COLO668 (cell line): Measurements from ENCODE around the gene USP53.
A peak's percentile ranks its signal among the peaks of the same experiment; 100 is the strongest.
"Not testable (repeated sequence)": the region's sequence is repeated elsewhere in the genome, so short reads cannot be mapped to it uniquely, and the experiment has no call there.

Experiments
- DNase-seq: peaks from one replicate; lab custom pipeline; 2025; ENCODE audit not compliant: unreplicated experiment; lab: John Stamatoyannopoulos, UW

Gene USP53

DNA sequence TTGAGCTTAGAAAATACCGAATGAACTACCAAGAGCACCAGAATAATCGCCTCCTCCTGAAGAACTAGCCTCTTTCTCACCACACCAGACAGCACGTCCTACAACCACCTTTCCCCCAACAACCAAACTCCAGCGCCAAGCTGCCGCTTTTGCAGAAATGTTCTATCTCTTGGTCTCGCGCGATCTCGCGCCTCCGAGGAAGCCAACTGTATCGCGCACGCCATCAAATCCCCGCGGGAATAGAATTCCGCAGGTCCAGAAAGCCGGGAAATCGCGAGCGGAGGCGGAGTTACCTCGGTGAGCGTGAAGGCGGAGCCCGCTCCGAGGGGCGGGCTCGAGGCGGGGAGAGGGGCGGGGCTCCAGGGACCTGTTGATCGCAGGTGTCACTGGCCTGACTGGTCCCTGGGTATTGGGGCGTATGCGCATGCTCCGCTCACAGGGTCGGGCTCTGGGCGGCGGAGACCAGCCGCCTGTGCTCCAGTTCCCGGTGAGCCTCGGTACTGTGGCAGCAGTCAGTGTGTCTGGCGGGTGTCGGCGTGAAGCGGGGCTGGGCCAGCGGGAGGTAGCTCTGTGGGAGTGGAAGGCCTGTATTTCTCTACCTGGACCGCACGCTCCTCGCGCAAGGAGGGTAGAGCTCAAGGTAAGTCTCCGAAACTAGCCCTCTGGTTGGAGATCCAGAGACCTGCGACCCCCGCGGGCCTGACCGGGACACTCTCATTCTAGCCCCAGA is at the start of gene USP53:
Gene USP53 (plus strand): TSS at position 480 of the 730 bp plus-strand sequence. CDS start 27,047 bp downstream, outside the sequence.
- peak; percentile 98 for DNase-seq

DNA sequence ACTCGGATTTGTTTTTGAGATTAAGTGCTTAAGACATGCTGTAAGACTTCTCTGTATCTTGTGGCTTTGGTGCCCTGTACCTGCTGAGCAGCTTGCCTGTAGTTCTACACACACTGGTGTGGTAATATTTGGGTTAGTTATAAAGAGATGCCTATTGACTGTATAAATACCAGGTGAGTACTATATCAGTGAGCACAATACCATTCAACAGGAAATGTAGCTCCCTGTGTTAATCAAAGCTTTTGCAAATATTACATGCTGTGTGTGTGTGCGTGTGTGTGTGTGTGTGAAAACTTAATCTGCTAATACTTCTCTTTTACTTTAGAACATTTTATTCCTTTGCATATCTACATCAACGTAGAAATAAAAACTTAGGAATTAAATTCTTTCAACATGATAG is 46.7 kb upstream of the USP53 start:
- DNase-seq, result no peak

DNA sequence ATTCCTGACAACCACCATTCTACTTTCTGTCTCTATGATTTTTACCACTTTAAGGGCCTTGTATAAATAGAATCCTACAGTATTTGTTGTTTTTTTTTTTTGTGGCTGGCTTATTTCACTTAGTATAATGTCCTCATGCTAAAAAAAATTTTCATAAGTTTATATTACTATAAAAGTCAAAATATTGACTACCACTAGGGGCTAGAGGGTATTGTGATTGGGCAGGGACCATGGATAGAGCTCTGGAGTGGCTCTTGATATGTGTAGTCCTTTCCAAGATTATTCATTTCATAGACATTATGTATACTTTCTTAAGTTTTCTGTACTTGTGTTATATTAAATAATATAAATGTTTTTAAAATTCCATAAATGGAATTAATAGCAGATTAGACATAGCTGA is 42.3 kb upstream of the USP53 start:
- DNase-seq, result no peak

DNA sequence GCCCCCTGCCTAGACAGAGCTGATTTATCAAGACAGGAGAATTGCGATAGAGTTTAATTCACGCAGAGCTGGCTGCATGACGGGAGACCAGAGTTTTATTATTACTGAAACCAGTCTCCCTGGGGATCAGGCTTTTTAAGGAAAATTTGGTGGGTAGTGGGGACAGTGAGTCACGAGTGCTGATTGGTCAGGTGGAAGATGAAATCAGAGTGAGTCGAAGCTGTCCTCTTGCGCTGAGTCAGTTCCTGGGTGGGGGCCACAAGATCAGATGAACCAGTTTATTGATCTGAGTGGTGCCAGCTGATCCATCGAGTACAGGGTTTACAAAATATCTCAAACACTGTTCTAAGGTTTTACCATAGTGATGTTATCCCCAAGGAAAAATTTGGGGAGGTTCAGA is 40.3 kb upstream of the USP53 start:
- DNase-seq, result no peak

DNA sequence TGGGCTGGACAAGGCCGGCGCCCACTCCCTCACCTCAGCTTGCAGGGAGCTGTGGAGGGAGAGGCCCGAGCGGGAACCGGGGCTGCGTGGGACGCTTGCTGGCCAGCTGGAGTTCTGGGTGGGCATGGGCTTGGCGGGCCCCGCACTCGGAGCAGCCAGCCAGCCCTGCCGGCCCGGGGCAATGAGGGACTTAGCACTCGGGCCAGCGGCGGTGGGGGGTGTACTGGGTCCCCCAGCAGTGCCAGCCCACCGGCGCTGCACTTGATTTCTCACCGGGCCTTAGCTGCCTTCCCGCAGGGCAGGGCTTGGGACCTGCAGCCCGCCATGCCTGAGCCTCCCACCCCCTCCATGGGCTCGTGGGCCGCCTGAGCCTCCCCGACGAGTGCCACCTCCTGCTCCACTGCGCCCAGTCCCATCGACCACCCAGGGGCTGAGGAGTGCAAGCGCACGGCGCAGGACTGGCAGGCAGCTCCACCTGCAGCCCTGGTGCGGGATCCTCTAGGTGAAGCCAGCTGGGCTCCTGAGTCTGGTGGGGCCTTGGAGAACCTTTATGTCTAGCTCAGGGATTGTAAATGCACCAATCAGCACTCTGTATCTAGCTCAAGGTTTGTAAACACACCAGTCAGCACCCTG is 38.7 kb upstream of the USP53 start:
- DNase-seq, result not testable (repeated sequence)

DNA sequence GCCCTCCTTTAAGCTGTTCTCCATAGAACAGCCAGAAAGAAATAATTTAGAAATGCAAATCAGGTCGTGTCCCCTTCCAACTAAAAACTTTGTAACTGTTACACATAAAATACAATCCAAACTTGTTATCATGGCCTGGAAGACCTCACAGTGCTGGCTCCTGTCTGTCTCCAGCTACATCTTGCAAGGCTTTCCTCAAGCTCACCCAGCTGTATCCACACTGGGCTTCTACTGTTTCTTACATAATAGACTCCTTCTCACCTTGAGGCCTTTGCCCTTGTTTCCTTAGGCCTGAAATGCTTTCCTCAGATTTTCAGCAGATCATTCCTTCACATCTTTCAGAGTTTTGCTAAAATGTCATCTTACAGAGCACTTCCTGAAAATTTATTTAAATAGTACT is 33.5 kb upstream of the USP53 start:
- no peak for DNase-seq

DNA sequence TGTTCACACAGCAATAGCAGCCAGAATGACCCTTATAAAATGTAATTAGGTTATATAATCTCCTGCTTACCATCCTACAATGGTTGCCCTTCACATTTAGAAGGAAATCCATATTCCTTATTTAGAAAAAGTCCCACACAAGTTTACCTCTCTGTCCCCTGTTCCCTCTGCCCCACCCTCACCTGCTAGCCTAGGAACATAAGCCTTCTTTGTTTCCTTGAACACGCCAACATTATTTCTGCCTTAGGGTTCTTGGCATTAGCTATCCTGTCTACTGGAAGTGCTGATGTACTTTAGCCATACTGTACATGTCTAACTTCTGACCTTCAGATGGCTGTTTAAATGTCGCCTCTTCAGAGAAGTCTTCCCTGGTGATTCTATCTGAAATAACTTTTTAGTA is 28.4 kb upstream of the USP53 start:
- DNase-seq, result no peak

DNA sequence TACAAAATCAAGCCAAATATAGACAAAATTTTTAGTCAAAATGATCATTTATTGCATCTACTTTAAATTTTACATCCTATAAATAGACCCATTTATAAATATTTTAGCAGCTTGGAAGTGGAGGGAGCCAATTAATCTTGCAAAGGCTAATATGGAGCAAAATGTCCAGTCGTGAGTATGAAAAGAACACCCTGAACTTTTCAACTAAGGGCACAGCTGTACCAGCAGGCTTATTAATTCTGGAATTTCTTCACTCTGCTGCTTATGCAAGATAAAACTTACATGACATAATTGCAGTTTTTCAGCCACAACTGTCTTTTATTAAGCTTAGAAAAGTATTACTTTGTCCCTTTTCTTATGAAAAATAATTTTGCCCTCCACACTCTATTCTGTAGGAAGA is 22.9 kb upstream of the USP53 start:
- no peak for DNase-seq

DNA sequence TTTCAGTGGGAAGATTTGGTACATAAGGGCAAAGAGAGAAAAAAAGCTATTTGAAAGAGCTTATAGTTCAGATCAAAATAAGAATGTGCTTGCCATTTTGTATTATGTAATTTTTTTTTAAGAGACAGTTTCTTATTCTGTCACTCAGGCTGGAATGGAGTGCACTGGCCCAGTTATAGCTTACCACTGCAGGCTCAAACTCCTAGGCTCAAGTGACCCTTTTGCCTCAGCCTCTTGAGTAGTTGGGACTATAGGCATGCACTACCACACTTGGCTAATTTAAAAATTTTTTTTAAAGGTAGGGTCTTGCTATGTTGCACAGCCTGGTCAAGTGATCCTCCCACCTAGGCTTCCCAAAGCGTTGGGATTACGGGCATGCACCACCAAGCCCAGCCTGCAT is 22.2 kb upstream of the USP53 start:
- no peak for DNase-seq

DNA sequence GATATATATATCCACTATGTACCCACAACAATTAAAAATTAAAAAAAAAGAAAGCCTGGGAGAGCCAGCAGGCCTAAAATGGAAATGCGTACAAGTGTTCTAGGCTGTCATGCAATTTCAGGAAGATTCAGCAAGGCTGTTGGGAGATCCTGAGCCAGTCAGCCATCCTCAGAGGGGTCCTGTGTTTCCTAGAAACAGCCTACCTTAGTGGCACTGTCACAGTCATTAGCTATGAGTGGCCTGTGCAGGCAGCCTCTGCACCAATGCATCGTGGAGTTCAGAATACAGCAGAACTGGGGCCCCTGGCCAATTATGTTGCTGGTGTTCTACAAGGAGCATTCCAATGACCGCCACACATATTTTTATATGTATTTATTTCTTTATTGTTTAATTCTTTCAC is 21.0 kb upstream of the USP53 start:
- DNase-seq, result no peak

DNA sequence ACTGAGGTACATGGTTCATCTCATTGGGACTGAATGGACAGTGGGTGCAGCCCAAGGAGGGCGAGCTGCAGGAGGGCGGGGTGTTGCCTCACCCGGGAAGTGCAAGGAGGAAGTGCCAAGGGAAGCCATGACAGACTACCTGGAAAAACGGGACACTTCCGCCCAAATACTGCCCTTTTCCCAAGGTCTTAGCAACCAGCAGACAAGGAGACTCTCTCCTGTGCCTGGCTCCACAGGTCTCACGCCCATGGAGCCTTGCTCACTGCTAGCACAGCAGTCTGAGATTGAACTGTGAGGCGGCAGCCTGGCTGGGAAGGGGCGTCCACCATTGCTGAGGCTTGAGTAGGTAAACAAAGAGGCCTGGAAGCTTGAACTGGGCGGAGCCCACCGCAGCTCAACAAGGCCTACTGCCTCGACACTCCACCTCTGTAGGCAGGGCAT is 14.7 kb upstream of the USP53 start:
- DNase-seq, result no peak

DNA sequence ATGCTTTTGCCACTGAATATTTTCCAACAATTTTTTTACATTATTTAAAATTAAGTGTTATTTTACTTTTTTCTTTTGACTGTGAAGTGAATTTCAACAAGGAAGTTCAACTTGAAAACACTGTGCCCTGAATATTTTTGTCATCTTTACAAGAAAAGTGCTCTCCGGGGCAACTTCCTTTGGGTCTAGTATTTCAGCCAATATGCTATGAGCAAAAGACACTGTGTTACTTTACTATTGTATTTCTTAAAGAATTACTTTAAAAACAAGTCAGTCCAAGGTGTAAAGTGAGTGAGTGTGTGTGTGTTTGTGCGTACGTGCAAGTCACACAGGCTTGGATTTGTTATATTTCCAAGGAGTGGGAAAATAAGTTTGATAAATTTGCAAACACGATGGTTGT is 7.6 kb upstream of the USP53 start:
- no peak for DNase-seq

DNA sequence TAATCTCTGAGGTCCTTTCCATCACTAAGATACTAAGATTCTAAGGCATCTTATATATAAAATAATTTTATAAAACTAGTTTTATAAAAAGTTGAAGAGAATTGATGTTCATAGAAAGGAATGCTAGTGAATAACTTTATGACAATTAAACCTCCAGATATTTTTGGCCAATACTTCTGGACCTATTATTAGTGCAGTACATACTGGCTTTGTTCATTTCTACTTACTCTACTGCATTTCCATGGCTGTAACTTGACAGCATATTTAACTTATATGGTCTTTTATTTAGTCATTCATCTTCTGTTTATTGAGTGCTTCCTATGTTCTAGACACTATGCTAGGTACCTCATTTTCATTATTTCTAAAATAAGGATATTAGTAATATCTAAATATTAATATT is 6.8 kb upstream of the USP53 start:
- no peak for DNase-seq

DNA sequence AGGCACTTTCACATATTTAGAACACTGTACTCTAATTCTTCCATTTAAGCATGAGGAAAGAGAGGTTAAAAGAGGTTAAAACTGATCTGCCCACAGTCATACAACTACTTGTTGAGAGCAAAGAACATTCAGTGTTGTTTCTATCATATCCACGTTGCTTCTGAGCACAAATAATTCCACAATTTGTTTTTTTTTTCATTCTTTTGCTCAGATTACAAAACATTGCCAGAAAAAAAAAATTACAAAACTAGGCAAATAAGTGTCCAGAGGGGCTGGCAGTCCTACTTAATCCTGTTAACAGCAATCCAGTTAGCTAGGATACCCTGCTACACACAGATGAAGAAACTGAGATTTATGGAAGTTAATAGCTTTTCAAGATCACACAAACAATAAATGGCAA is 6.3 kb upstream of the USP53 start:
- no peak for DNase-seq

DNA sequence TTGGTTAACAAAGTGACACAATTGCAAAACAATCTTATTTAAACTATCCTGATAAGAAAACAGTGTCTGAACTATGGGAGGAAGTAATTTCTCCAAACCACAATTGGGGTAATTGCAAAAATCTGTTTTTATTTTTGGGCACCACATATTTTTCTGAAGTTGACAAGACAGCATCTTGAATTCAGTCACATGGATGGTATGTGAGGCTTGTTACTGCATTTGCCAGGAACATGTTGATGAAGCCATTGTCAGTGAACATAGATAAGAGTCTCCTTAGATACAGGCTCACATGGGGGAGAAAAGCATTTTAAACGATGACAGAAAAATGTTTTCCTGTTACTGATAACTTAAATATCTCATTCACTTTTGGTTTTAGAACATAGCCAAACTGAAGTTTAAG is 5.5 kb upstream of the USP53 start:
- no peak for DNase-seq

DNA sequence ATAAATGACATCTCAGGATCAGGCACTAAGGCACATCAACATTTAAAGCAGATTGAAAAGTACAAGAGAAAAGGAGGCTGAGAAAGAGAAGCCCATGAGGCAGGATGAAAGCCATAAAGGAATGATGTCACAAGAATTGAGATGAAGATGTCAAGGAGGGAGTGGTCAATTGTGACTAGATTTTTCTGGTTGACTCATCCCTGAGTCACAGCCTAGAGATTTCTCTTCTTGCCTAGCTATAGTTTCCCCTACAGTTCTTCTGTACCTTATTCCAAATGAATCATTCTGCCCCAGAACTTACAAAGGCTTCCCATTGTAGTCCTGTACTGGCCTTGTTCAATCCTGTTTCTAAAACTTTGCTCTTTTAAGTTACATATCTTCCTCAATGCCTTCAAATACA is 3.4 kb upstream of the USP53 start:
- DNase-seq, result no peak

DNA sequence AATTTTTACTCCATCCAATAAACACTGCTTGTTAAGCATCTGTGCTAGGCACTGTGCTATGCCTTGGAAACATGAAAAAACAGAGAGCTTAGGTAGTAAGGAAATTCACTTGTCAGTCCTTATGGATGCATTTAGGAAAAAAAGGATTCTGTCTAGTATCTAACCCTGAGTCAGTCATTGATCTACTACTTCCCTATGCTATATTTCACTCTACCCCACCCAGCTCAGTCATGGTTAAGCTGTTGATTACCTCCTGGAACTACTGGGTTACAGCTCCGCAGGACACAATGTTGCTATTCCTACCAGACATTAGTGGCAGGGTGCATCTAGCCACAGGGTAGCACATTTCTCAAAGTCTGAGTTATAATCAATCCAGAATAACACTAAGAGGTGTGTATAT is 2.9 kb upstream of the USP53 start:
- DNase-seq, result no peak

DNA sequence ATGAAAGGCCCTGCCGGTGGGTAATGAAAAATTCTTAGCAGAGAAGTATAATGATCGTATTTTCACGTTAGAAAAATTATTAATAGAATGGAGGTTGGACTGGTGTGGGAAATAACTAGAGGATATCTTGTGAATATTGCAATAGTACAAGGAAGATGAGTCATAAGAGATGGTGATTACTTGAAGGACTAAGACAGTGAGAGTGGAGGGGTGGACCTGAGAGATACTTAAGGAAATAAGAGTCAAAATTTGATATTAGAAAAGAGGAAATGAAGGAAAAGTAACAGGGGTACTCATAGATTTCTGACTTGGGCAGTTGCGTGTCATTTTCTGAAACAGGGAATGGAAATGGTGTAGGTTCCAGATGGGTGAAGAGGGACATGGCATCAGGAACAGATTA is 1.7 kb upstream of the USP53 start:
- no peak for DNase-seq

DNA sequence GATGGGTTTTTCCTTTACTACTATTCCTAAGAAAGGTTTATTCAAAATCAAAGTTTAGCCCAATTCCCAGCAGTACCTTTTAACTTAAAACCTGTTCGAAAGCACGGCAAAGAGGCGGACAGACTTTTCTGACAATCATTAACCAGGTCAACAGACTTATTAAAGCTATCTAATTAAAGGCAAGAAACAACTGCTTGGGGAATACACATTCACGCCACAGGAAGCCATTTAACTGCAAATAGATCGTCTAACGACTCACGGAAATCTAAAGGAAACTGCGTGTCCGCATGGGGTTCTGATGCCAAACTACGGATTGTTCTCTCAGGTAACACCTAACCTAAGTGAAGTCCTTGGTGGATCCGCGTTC is 663 bp upstream of the USP53 start:
- no peak for DNase-seq

DNA sequence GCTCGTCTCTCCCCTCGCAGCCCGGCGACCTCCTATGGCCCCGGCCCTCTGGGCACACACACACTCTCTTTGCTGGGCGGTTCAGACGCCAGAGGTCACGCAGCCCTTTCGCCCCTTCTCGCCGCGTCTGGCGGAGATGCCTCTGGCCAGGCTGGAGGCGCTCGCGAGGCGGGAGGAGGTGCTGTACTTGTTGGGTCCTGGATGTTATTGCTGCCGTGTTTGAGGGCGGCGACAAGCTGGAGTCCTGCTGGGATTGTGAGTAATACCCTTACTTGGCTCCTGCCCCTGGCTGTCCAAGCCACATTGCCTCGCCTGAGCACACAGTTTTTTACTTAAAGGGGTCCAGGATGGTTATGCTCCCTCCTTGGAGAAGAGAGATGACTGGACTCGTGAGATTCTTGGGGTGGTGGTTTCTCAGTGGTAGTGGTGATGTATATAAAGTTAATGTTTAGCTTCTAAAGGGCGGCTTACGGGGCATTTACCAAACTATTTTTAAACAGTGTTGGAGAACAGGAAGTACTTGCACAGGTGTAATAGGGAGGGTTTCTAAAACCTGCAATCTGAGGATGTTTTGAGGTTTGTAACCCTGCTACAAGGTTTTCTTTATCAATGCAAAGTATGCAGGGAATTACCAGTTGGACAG is 572 bp downstream of the USP53 start:
- peak; percentile 86 for DNase-seq

DNA sequence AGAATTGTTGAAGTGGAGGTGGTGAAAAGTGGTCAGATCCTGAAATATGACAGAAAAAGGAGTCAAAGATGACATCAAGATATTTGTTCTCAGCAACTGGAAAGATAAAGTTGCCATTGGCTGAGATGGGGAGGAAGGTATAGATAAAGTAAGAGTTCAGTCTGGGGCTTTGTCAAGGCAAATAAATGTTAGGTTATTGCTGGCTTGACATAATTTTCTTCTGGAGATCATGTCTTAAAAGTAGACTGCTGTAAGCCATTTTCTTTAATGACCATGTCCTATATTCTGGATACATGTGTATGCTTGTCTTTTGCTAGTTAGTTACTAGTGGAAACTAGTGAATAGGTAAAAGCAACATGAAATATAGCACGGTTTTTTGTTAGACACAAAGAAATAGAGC is 5.6 kb downstream of the USP53 start:
- no peak for DNase-seq

DNA sequence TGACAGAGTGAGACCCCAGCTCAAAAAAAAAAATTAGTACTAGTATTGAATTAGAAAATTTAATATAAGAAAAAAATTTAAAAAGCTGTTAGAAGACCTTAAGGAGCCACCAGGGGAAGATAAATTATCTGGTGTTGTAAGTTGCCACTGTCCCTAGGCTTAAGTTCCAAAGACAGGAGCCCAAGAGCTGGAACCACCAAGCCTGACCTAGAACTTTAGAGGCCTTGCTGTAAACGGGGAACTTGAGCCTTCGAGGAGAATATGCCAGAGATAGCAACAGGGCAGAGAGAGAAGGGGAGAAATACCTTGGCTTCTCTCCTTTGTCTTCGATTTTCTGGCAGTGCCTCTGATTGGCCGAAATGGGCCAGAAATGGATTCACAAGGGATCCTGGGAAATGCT is 8.9 kb downstream of the USP53 start:
- DNase-seq, result no peak

DNA sequence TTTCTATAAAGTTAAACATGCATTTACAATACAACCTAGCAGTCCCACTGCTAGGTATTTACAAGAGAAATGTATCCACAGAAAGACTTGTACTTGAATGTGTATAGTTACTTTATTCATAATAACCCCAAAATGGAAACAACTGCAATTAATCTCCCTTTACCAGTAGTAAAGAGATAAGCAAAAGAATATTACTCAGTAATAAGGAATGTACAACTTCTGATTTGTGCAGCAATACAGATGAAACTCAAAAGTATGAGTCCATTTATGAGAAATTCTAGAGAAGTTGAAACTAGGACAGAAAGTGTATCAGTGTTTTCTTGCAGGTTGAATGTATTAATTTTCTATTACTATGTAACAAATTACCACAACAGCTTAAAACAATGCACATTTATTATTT is 15.2 kb downstream of the USP53 start:
- DNase-seq, result no peak
